ENCODE data around the gene PHACTR2.
"Not testable (repeated sequence)": the region's sequence is repeated elsewhere in the genome, so short reads cannot be mapped to it uniquely, and the experiment has no call there.

PHACTR2 gene

DNA sequence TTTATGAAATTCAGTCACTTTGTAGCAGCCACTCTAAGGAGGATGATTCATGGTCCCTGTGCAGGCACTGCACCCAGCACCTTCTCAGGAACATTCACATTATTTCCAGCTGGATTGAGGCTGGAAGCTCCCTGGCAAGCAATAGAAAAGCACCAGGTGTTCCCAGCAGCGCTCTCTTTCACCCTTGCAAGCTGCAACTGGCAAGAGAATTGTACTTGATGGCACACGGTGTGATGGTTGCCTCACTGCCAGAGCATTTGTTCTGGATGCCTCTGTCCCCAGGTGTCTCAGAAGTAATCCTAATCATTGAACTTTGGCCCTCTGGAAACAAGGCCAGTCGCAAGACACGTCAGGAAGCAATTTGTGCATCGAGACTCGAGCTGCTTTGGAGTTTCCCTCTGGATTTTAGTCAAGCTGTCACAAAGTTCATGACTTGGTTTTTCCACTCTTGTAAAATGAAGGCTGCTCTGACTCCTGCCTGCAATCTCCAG, 24.9 kb upstream of the PHACTR2 start:
- H3K79me1 ChIP-seq (ENCODE audit: low read length), result no peaks in the 10 kb centered on the region
- DNase-seq, result no peak
- no peak overlapping the region for H3K4ac ChIP-seq (ENCODE audit: low read depth, low read length)
- H3K23ac ChIP-seq (ENCODE audit: low read length), result no peak overlapping the region
- no peak overlapping the region for H3K18ac ChIP-seq (ENCODE audit: low read length)
- no peak overlapping the region for H2BK120ac ChIP-seq (ENCODE audit: low read depth, low read length)
- no peak overlapping the region for H2AK5ac ChIP-seq (ENCODE audit: low read length)
- no peak overlapping the region for H3K56ac ChIP-seq (ENCODE audit: low read length)
- no peaks in the 10 kb centered on the region for H3K27me3 ChIP-seq (ENCODE audit: insufficient read depth, low read length, poor library complexity)
- no peak overlapping the region for H4K8ac ChIP-seq (ENCODE audit: low read depth, low read length)
- H2BK5ac ChIP-seq (ENCODE audit: low read length), result no peak overlapping the region
- H3K27ac ChIP-seq (ENCODE audit: low read depth, low read length), result no peak overlapping the region
- WGBS (ENCODE audit: extremely low coverage, insufficient coverage, low lambda C conversion rate), result no CpG with 5 or more reads among the region's 6 CpGs
- H3K36me3 ChIP-seq (ENCODE audit: control insufficient read depth, insufficient read depth, low read length), result no peaks in the 10 kb centered on the region
- no peak overlapping the region for H3K9ac ChIP-seq (ENCODE audit: low read length)
- H3K4me3 ChIP-seq (ENCODE audit: low read length), result no peak overlapping the region
- no peak overlapping the region for H2BK15ac ChIP-seq (replicated peaks; ENCODE audit: low read depth)
- no peak overlapping the region for H4K5ac ChIP-seq (ENCODE audit: low read length)
- no peaks in the 10 kb centered on the region for H3K4me1 ChIP-seq (ENCODE audit: control insufficient read depth, low read depth, low read length)
- no peaks in the 10 kb centered on the region for H3K79me2 ChIP-seq (ENCODE audit: control insufficient read depth, insufficient read depth, low read length)
- H3K4me2 ChIP-seq (ENCODE audit: low read length), result no peak overlapping the region

GRCh38 chr6:143655541-143655940, 22.2 kb upstream of the PHACTR2 start:
- Histone ChIP-seq H3K23ac (ENCODE audit: low read length) (no peak overlapping the region), H3K4me2 (ENCODE audit: low read length) (no peak overlapping the region), H3K79me2 (ENCODE audit: control insufficient read depth, insufficient read depth, low read length) (no peaks in the 10 kb centered on the region), H3K79me1 (ENCODE audit: low read length) (no peaks in the 10 kb centered on the region), H3K4ac (ENCODE audit: low read depth, low read length) (no peak overlapping the region), H3K27me3 (ENCODE audit: insufficient read depth, low read length, poor library complexity) (no peaks in the 10 kb centered on the region), H3K36me3 (ENCODE audit: control insufficient read depth, insufficient read depth, low read length) (no peaks in the 10 kb centered on the region), H3K56ac (ENCODE audit: low read length) (no peak overlapping the region), H2BK120ac (ENCODE audit: low read depth, low read length) (no peak overlapping the region), H2AK5ac (ENCODE audit: low read length) (no peak overlapping the region), H3K27ac (ENCODE audit: low read depth, low read length) (no peak overlapping the region), H3K9ac (ENCODE audit: low read length) (no peak overlapping the region), H3K18ac (ENCODE audit: low read length) (no peak overlapping the region), H4K5ac (ENCODE audit: low read length) (no peak overlapping the region), H3K4me1 (ENCODE audit: control insufficient read depth, low read depth, low read length) (no peaks in the 10 kb centered on the region), H2BK15ac (replicated peaks; ENCODE audit: low read depth) (no peak overlapping the region), H4K8ac (ENCODE audit: low read depth, low read length) (no peak overlapping the region), H2BK5ac (ENCODE audit: low read length) (no peak overlapping the region), H3K4me3 (ENCODE audit: low read length) (no peak overlapping the region)
- no CpG with 5 or more reads among the region's 5 CpGs for WGBS (ENCODE audit: extremely low coverage, insufficient coverage, low lambda C conversion rate)
- DNase-seq, result no peak

GRCh38 chr6:143656026-143656425, 21.7 kb upstream of the PHACTR2 start:
- Histone ChIP-seq H3K4ac (ENCODE audit: low read depth, low read length) (no peak overlapping the region), H3K4me3 (ENCODE audit: low read length) (no peak overlapping the region), H3K79me1 (ENCODE audit: low read length) (no peaks in the 10 kb centered on the region), H3K79me2 (ENCODE audit: control insufficient read depth, insufficient read depth, low read length) (no peaks in the 10 kb centered on the region), H2AK5ac (ENCODE audit: low read length) (no peak overlapping the region), H2BK5ac (ENCODE audit: low read length) (no peak overlapping the region), H4K8ac (ENCODE audit: low read depth, low read length) (no peak overlapping the region), H3K18ac (ENCODE audit: low read length) (no peak overlapping the region), H3K36me3 (ENCODE audit: control insufficient read depth, insufficient read depth, low read length) (no peaks in the 10 kb centered on the region), H3K27me3 (ENCODE audit: insufficient read depth, low read length, poor library complexity) (no peaks in the 10 kb centered on the region), H4K5ac (ENCODE audit: low read length) (no peak overlapping the region), H2BK15ac (replicated peaks; ENCODE audit: low read depth) (no peak overlapping the region), H3K4me2 (ENCODE audit: low read length) (no peak overlapping the region), H3K4me1 (ENCODE audit: control insufficient read depth, low read depth, low read length) (no peaks in the 10 kb centered on the region), H3K9ac (ENCODE audit: low read length) (no peak overlapping the region), H3K56ac (ENCODE audit: low read length) (no peak overlapping the region), H2BK120ac (ENCODE audit: low read depth, low read length) (no peak overlapping the region), H3K23ac (ENCODE audit: low read length) (no peak overlapping the region), H3K27ac (ENCODE audit: low read depth, low read length) (no peak overlapping the region)
- no peak for DNase-seq
- no CpG with 5 or more reads among the region's 4 CpGs for WGBS (ENCODE audit: extremely low coverage, insufficient coverage, low lambda C conversion rate)

DNA sequence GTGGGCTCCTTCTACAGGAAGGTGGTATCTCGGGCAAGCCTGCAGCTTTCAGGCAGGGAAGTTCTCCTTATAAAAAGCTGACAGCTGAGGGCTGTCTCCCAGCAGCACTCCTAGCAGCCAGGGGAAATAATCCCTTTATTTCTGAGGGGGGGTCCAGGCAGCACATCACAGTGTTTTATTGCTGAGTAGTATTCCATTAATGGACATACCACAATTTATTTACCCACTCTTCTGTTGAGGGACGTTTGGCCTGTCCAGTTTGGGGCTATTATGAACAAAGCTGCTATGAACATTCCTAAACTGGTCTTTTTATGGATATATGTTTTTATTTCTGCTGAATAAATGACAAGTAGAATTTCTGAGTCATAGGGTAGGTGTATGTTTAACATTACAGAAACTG, 20.0 kb upstream of the PHACTR2 start:
- H4K5ac ChIP-seq (ENCODE audit: low read length), result no peak overlapping the region
- no peak overlapping the region for H2BK120ac ChIP-seq (ENCODE audit: low read depth, low read length)
- no peak overlapping the region for H3K4me2 ChIP-seq (ENCODE audit: low read length)
- DNase-seq, result no peak
- no peak overlapping the region for H3K27ac ChIP-seq (ENCODE audit: low read depth, low read length)
- H2AK5ac ChIP-seq (ENCODE audit: low read length), result no peak overlapping the region
- H3K23ac ChIP-seq (ENCODE audit: low read length), result no peak overlapping the region
- H3K4me1 ChIP-seq (ENCODE audit: control insufficient read depth, low read depth, low read length), result no peaks in the 10 kb centered on the region
- H3K4me3 ChIP-seq (ENCODE audit: low read length), result no peak overlapping the region
- H3K79me2 ChIP-seq (ENCODE audit: control insufficient read depth, insufficient read depth, low read length), result no peaks in the 10 kb centered on the region
- no peak overlapping the region for H2BK5ac ChIP-seq (ENCODE audit: low read length)
- H3K18ac ChIP-seq (ENCODE audit: low read length), result no peak overlapping the region
- H2BK15ac ChIP-seq (replicated peaks; ENCODE audit: low read depth), result no peak overlapping the region
- H3K27me3 ChIP-seq (ENCODE audit: insufficient read depth, low read length, poor library complexity), result no peaks in the 10 kb centered on the region
- H4K8ac ChIP-seq (ENCODE audit: low read depth, low read length), result no peak overlapping the region
- H3K36me3 ChIP-seq (ENCODE audit: control insufficient read depth, insufficient read depth, low read length), result no peaks in the 10 kb centered on the region
- no peak overlapping the region for H3K9ac ChIP-seq (ENCODE audit: low read length)
- WGBS (ENCODE audit: extremely low coverage, insufficient coverage, low lambda C conversion rate), result no CpG with 5 or more reads among the region's 2 CpGs
- no peak overlapping the region for H3K56ac ChIP-seq (ENCODE audit: low read length)
- H3K79me1 ChIP-seq (ENCODE audit: low read length), result no peaks in the 10 kb centered on the region
- no peak overlapping the region for H3K4ac ChIP-seq (ENCODE audit: low read depth, low read length)

DNA sequence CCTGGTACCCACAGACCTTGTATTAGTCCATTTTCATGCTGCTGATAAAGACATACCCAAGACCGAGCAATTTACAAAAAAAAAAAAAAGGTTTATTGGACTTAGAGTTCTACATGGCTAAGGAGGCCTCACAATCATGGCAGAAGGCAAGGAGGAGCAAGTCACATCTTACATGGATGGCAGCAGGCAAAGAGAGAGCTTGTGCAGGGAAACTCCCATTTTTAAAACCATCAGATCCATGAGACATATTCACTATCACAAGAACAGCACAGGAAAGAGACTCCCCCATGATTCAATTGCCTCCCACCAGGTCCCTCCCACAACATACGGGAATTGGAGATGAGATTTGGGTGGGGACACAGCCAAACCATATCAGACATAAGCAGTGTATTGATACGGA, 17.6 kb upstream of the PHACTR2 start:
- H3K4ac ChIP-seq (ENCODE audit: low read depth, low read length); H3K27me3 ChIP-seq (ENCODE audit: insufficient read depth, low read length, poor library complexity); H4K5ac ChIP-seq (ENCODE audit: low read length); H2AK5ac ChIP-seq (ENCODE audit: low read length); H3K23ac ChIP-seq (ENCODE audit: low read length); H3K79me1 ChIP-seq (ENCODE audit: low read length); H2BK120ac ChIP-seq (ENCODE audit: low read depth, low read length); H3K79me2 ChIP-seq (ENCODE audit: control insufficient read depth, insufficient read depth, low read length); H2BK5ac ChIP-seq (ENCODE audit: low read length); H4K8ac ChIP-seq (ENCODE audit: low read depth, low read length); H3K27ac ChIP-seq (ENCODE audit: low read depth, low read length); H3K18ac ChIP-seq (ENCODE audit: low read length); H3K9ac ChIP-seq (ENCODE audit: low read length); H3K36me3 ChIP-seq (ENCODE audit: control insufficient read depth, insufficient read depth, low read length); H2BK15ac ChIP-seq (replicated peaks; ENCODE audit: low read depth); H3K4me3 ChIP-seq (ENCODE audit: low read length); H3K4me2 ChIP-seq (ENCODE audit: low read length); H3K56ac ChIP-seq (ENCODE audit: low read length); DNase-seq; H3K4me1 ChIP-seq (ENCODE audit: control insufficient read depth, low read depth, low read length): not testable (repeated sequence)
- WGBS (ENCODE audit: extremely low coverage, insufficient coverage, low lambda C conversion rate), result no CpG with 5 or more reads among the region's 3 CpGs

DNA sequence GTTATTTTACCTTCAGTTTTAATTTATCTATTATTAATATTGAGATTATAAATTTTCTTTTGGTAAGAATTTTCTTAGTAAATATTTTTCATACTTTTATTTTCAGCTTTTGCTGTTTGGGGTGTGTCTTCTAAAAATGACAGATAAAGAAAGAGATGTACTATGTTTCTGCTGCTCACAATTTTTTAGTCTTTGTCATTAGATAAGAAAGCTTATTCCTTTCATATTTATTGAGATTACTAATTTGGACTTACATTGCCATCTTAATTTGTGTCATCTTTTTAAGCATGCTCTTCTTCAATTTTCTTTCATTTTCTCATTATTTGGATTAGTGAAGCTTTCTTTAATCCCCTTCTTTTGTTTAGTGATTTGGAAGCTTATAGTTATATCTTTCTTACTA, 13.6 kb upstream of the PHACTR2 start:
- Histone ChIP-seq H4K8ac (ENCODE audit: low read depth, low read length) (no peak overlapping the region), H2BK120ac (ENCODE audit: low read depth, low read length) (no peak overlapping the region)

More for the DNA sequence above, 13.6 kb upstream of the PHACTR2 start:
- H4K5ac ChIP-seq (ENCODE audit: low read length), result no peak overlapping the region
- no peak overlapping the region for H2BK5ac ChIP-seq (ENCODE audit: low read length)
- no peak overlapping the region for H3K23ac ChIP-seq (ENCODE audit: low read length)
- H3K4me2 ChIP-seq (ENCODE audit: low read length), result no peak overlapping the region
- H3K79me1 ChIP-seq (ENCODE audit: low read length), result no peaks in the 10 kb centered on the region
- no peak overlapping the region for H3K9ac ChIP-seq (ENCODE audit: low read length)
- H3K4me3 ChIP-seq (ENCODE audit: low read length), result no peak overlapping the region
- H3K27ac ChIP-seq (ENCODE audit: low read depth, low read length), result no peak overlapping the region
- H3K4ac ChIP-seq (ENCODE audit: low read depth, low read length), result no peak overlapping the region
- H3K79me2 ChIP-seq (ENCODE audit: control insufficient read depth, insufficient read depth, low read length), result no peaks in the 10 kb centered on the region
- no peaks in the 10 kb centered on the region for H3K36me3 ChIP-seq (ENCODE audit: control insufficient read depth, insufficient read depth, low read length)
- no peak overlapping the region for H2BK15ac ChIP-seq (replicated peaks; ENCODE audit: low read depth)
- no peak for DNase-seq
- no peak overlapping the region for H3K56ac ChIP-seq (ENCODE audit: low read length)
- H3K18ac ChIP-seq (ENCODE audit: low read length), result no peak overlapping the region
- no peak overlapping the region for H2AK5ac ChIP-seq (ENCODE audit: low read length)
- H3K27me3 ChIP-seq (ENCODE audit: insufficient read depth, low read length, poor library complexity), result no peaks in the 10 kb centered on the region
- no peaks in the 10 kb centered on the region for H3K4me1 ChIP-seq (ENCODE audit: control insufficient read depth, low read depth, low read length)

Measured in mesendoderm (in vitro differentiated cells).